ENCODE results near the gene CRACDL.

CRACDL gene

DNA sequence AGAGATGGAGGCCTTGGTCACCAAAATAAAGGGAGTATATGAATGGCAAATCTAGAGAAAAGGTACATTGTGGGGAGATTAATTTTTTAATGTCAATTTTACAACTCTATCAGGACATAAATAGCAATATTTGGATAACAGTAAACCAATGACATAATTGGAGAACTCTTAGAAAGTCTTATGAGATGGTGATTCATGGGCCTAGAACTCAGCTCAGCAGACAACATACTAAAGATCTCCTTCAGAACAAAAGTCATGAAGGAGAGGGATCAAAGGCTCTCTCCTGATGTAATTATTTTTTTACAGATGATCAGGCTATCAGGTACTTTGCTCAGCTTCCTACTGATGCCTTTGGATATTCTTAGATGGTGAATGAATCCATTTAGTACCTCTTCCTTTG, 90.0 kb downstream of the CRACDL start:
- H3K4me3 ChIP-seq (ENCODE audit: insufficient read depth, low read length, poor library complexity, severe bottlenecking): no peak overlapping the region
- H3K36me3 ChIP-seq (ENCODE audit: low read length): no peaks in the 10 kb centered on the region
- H3K79me2 ChIP-seq (ENCODE audit: insufficient read depth, low read length): no peaks in the 10 kb centered on the region
- H3K27me3 ChIP-seq (ENCODE audit: low read length): no peaks in the 10 kb centered on the region
- no peaks in the 10 kb centered on the region for H3K9me3 ChIP-seq (ENCODE audit: insufficient read depth, low read length)
- no peak for TF ChIP-seq EZH2phosphoT487 (conservative IDR thresholded peaks at IDR 0.05; ENCODE audit: low read length)
- TF ChIP-seq, protein P1, sequence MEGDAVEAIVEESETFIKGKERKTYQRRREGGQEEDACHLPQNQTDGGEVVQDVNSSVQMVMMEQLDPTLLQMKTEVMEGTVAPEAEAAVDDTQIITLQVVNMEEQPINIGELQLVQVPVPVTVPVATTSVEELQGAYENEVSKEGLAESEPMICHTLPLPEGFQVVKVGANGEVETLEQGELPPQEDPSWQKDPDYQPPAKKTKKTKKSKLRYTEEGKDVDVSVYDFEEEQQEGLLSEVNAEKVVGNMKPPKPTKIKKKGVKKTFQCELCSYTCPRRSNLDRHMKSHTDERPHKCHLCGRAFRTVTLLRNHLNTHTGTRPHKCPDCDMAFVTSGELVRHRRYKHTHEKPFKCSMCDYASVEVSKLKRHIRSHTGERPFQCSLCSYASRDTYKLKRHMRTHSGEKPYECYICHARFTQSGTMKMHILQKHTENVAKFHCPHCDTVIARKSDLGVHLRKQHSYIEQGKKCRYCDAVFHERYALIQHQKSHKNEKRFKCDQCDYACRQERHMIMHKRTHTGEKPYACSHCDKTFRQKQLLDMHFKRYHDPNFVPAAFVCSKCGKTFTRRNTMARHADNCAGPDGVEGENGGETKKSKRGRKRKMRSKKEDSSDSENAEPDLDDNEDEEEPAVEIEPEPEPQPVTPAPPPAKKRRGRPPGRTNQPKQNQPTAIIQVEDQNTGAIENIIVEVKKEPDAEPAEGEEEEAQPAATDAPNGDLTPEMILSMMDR (IDR thresholded peaks at IDR 0.05; ENCODE audit: insufficient read depth, low read length, poor library complexity, severe bottlenecking): no peak
- H3K4me2 ChIP-seq (ENCODE audit: low read depth, low read length, poor library complexity, severe bottlenecking): no peak overlapping the region
- H3F3A ChIP-seq (ENCODE audit: insufficient read depth): no peaks in the 10 kb centered on the region
- H2AFZ ChIP-seq (ENCODE audit: low read depth, low read length, severe bottlenecking): no peak overlapping the region
- no peak overlapping the region for H3K27ac ChIP-seq (ENCODE audit: low read depth, low read length)
- no peak overlapping the region for H3K9ac ChIP-seq (ENCODE audit: low read length)
- H4K20me1 ChIP-seq (ENCODE audit: low read depth, low read length): no peaks in the 10 kb centered on the region
- H3K9me2 ChIP-seq (replicated peaks; ENCODE audit: insufficient read depth, low read length): no peaks in the 10 kb centered on the region

DNA sequence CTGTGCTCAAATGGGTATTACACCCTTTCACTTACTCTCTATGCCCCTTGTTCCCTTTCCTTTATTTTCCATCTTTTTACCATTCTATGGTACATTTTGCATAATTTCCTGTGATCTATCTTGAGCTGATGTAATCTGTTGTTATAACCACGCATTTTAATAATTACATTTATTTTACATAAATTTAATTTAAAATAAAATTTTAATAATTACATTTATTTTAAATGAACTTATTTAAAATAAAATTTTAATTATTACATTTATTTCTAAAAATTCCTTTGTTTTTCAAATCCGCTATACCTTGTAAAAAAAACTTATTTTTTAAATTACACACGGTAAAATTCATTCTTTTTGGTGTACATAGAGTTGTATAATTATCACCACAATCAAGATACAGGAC, 93.9 kb downstream of the CRACDL start:
- H3K4me3 ChIP-seq (ENCODE audit: insufficient read depth, low read length, poor library complexity, severe bottlenecking): no peak overlapping the region
- H3F3A ChIP-seq (ENCODE audit: insufficient read depth): no peaks in the 10 kb centered on the region
- H2AFZ ChIP-seq (ENCODE audit: low read depth, low read length, severe bottlenecking): no peak overlapping the region
- no peak overlapping the region for H3K4me2 ChIP-seq (ENCODE audit: low read depth, low read length, poor library complexity, severe bottlenecking)
- no peak for TF ChIP-seq EZH2phosphoT487 (conservative IDR thresholded peaks at IDR 0.05; ENCODE audit: low read length)
- TF ChIP-seq, protein P1 (IDR thresholded peaks at IDR 0.05; ENCODE audit: insufficient read depth, low read length, poor library complexity, severe bottlenecking): no peak
- H3K79me2 ChIP-seq (ENCODE audit: insufficient read depth, low read length): no peaks in the 10 kb centered on the region
- H3K9ac ChIP-seq (ENCODE audit: low read length): no peak overlapping the region
- no peaks in the 10 kb centered on the region for H3K36me3 ChIP-seq (ENCODE audit: low read length)
- H3K9me2 ChIP-seq (replicated peaks; ENCODE audit: insufficient read depth, low read length): no peaks in the 10 kb centered on the region
- no peaks in the 10 kb centered on the region for H4K20me1 ChIP-seq (ENCODE audit: low read depth, low read length)
- H3K27ac ChIP-seq (ENCODE audit: low read depth, low read length): no peak overlapping the region
- no peaks in the 10 kb centered on the region for H3K9me3 ChIP-seq (ENCODE audit: insufficient read depth, low read length)
- H3K27me3 ChIP-seq (ENCODE audit: low read length): no peaks in the 10 kb centered on the region

DNA sequence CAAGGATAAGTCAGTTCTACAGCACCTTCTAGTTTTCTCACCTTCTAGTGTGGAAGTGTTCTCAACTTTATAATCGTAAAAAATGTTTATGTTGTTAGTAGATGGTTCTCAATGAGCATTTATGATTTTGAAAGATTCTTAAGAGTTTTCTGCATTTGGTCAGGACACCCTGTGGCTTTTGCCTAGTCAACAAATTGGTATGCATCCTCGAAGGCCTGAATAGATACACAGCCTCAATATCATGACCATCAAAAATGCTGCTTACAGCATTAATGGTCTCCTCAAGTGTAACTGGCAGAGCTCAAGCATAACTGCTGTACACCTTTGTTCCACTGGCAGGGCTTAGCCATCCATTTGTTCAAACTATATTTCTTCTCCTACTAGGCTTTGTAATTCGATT, 96.7 kb downstream of the CRACDL start:
- Histone ChIP-seq H3F3A (ENCODE audit: insufficient read depth) (no peaks in the 10 kb centered on the region), H3K9ac (ENCODE audit: low read length) (no peak overlapping the region), H3K27me3 (ENCODE audit: low read length) (no peaks in the 10 kb centered on the region), H3K4me3 (ENCODE audit: insufficient read depth, low read length, poor library complexity, severe bottlenecking) (no peak overlapping the region), H3K36me3 (ENCODE audit: low read length) (no peaks in the 10 kb centered on the region), H3K79me2 (ENCODE audit: insufficient read depth, low read length) (no peaks in the 10 kb centered on the region), H3K4me2 (ENCODE audit: low read depth, low read length, poor library complexity, severe bottlenecking) (no peak overlapping the region), H4K20me1 (ENCODE audit: low read depth, low read length) (no peaks in the 10 kb centered on the region), H2AFZ (ENCODE audit: low read depth, low read length, severe bottlenecking) (no peak overlapping the region), H3K9me3 (ENCODE audit: insufficient read depth, low read length) (no peaks in the 10 kb centered on the region), H3K27ac (ENCODE audit: low read depth, low read length) (no peak overlapping the region), H3K9me2 (replicated peaks; ENCODE audit: insufficient read depth, low read length) (no peaks in the 10 kb centered on the region)
- TF ChIP-seq EZH2phosphoT487 (conservative IDR thresholded peaks at IDR 0.05; ENCODE audit: low read length): no peak
- TF ChIP-seq, protein P1 (IDR thresholded peaks at IDR 0.05; ENCODE audit: insufficient read depth, low read length, poor library complexity, severe bottlenecking): no peak
